Tibial artery (tissue), 4 donors: ENCODE measurements around the gene DNAJC13.

ENCODE experiments used
- DNase-seq, 2 donors: peaks; one replicate each; pipeline ENCODE4 v3.0.0-alpha.2; 2019
- H3K27ac ChIP-seq, 2 donors: fragments of 200-600 bp; sonication (generic) in 1 of 2; 1 replicate in 1 of 2; 2 replicates in 1 of 2; pipeline ENCODE4 v1.5.1; 2018 to 2019; ENCODE audit warnings: mild to moderate bottlenecking in 1 of 2
- H3K27me3 ChIP-seq, 2 donors: fragments of 200-600 bp; sonication (generic) in 1 of 2; one replicate each; pipeline versions ENCODE4 v1.5.1 to v1.6.0; 2016 to 2019
- H3K36me3 ChIP-seq, 3 donors: fragments of 200-600 bp; sonication (generic) in 2 of 3; one replicate each; pipeline ENCODE4 v1.5.1; 2016 to 2019; ENCODE audit warnings: mild to moderate bottlenecking in 2 of 3
- H3K4me1 ChIP-seq, 4 donors: fragments of 200-600 bp; sonication (generic) in 2 of 4; 1 replicate in 3 of 4; 2 replicates in 1 of 4; pipeline ENCODE4 v1.5.1; 2016 to 2019
- H3K4me3 ChIP-seq, 2 donors: fragments of 200-600 bp; sonication (generic) in 1 of 2; 1 replicate in 1 of 2; 2 replicates in 1 of 2; pipeline ENCODE4 v1.5.1; 2018 to 2019; ENCODE audit warnings: mild to moderate bottlenecking in 2 of 2
- H3K9me3 ChIP-seq, 3 donors: fragments of 200-600 bp; sonication (generic) in 1 of 3; one replicate each; pipeline ENCODE4 v1.5.1; 2016 to 2019
- intact Hi-C: fragments of 100-400 bp; cut with DNase I; formaldehyde crosslinking; loops from one replicate; pipeline ENCODE4 v1.15.0; 2023; ENCODE audit warnings: low total_unique reads
- TF ChIP-seq, protein P1 (sequence below), 2 experiments: fragments of 200-600 bp in 1 of 2; fragments of 450-650 bp in 1 of 2; IDR thresholded peaks; one replicate each; pipeline ENCODE4 v1.5.1; 2017 to 2019; ENCODE audit warnings: antibody characterized with exemption in 2 of 2, mild to moderate bottlenecking in 1 of 2, moderate library complexity in 1 of 2

Gene DNAJC13

DNA sequence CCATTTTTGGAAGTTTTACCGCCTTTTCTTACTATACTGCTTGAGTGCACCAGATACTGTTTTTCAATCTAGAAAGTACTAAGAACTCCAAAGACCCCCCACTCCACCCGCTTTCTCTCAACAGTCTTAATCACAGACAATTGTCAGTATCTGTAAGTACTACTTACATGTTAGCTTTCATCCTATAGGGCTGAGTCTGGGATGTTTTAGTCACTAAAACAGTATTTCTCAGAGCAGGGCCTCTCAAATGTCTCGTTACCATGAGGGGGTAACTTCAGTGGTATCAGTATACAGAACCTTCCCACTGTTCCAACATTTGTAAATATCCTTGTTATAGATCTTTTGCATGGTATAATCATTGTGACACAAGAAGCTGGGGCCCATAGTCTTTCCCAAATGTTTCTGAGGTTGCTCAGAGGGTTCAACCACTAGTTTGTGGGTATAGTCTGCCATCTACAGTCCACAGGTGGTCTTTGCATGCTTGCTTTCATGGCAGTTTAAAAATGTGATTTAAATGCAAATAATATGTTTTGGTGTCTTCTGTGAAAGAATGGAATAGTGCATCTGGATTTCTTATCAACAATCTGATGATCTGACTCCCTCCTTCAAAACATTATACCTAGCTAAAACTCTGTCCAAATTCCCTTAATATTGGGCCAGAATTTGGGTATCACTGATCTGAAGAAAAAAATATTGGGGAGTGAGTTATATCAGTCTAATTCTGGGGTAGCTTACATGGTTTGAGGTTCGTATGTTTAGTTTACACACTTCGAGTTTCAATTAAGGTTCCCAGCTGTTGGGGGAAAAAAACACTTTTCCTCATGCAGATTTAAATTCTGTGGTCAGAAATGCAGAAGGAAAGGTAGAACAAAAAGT is 18.0 kb upstream of the DNAJC13 start:
- intact Hi-C loops = no loop called here
- Histone ChIP-seq H3K36me3 (no peaks in the 10 kb centered on the region), H3K9me3 (no peaks in the 10 kb centered on the region), H3K4me1 (no peaks in the 10 kb centered on the region), H3K27me3 (peaks cover 0 to 3% of the 10 kb centered on the region in 2 donors), H3K27ac (no peak overlapping the region), H3K4me3 (no peak overlapping the region)
- TF ChIP-seq, protein P1, sequence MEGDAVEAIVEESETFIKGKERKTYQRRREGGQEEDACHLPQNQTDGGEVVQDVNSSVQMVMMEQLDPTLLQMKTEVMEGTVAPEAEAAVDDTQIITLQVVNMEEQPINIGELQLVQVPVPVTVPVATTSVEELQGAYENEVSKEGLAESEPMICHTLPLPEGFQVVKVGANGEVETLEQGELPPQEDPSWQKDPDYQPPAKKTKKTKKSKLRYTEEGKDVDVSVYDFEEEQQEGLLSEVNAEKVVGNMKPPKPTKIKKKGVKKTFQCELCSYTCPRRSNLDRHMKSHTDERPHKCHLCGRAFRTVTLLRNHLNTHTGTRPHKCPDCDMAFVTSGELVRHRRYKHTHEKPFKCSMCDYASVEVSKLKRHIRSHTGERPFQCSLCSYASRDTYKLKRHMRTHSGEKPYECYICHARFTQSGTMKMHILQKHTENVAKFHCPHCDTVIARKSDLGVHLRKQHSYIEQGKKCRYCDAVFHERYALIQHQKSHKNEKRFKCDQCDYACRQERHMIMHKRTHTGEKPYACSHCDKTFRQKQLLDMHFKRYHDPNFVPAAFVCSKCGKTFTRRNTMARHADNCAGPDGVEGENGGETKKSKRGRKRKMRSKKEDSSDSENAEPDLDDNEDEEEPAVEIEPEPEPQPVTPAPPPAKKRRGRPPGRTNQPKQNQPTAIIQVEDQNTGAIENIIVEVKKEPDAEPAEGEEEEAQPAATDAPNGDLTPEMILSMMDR (IDR thresholded peaks at IDR 0.05) = peak; percentile 50
- no peak for DNase-seq

DNA sequence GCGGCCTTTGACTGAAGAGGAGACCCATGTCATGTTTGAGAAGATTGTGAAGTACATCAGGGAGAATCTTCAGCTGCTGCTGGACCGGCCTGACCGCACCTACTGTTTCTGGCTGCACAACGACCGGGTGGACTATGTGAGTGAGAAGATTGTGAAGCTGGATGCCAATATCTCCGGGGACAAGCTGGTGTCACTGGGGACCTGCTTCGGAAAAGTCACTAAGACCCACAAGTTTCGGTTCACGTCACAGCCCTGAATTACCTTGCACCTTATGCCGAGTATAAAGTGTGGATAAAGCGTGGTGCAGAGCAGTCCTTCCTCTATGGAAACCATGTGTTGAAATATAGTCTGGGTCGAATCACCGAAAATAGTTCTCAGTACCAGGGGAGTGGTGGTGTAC is 16.0 kb upstream of the DNAJC13 start:
- H3K27me3 ChIP-seq = peaks cover 0 to 3% of the 10 kb centered on the region in 2 donors
- no peak overlapping the region for H3K4me3 ChIP-seq
- TF ChIP-seq, protein P1 (IDR thresholded peaks at IDR 0.05) = no peak
- intact Hi-C loops = no loop called here
- no peaks in the 10 kb centered on the region for H3K36me3 ChIP-seq
- DNase-seq = no peak
- no peak overlapping the region for H3K27ac ChIP-seq
- no peaks in the 10 kb centered on the region for H3K9me3 ChIP-seq
- H3K4me1 ChIP-seq = no peaks in the 10 kb centered on the region

DNA sequence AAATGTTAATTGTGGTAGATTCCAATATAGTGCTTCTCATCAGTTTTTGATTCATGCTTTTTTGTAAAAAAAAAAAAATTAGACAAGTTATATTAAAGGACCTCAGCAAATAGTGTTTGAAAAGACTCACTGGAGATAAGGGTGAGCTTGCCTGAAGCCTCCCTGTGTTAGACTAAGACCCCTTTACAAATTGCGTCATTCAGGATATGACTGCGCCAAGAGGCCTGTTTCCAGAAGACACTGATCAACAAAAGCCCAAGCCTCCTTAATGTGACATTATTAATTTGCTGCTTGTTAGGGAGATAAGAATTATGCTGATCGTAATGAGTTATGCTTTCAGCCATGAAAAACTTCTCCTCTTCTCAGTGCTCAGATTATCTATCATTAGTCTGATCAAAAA is 13.0 kb upstream of the DNAJC13 start:
- no peaks in the 10 kb centered on the region for H3K9me3 ChIP-seq
- H3K27me3 ChIP-seq = peaks cover 0 to 3% of the 10 kb centered on the region in 2 donors
- TF ChIP-seq, protein P1 (IDR thresholded peaks at IDR 0.05) = no peak
- no peak overlapping the region for H3K27ac ChIP-seq
- DNase-seq = no peak
- H3K4me1 ChIP-seq = no peaks in the 10 kb centered on the region
- H3K4me3 ChIP-seq = no peak overlapping the region
- intact Hi-C loops = no loop called here
- no peaks in the 10 kb centered on the region for H3K36me3 ChIP-seq

DNA sequence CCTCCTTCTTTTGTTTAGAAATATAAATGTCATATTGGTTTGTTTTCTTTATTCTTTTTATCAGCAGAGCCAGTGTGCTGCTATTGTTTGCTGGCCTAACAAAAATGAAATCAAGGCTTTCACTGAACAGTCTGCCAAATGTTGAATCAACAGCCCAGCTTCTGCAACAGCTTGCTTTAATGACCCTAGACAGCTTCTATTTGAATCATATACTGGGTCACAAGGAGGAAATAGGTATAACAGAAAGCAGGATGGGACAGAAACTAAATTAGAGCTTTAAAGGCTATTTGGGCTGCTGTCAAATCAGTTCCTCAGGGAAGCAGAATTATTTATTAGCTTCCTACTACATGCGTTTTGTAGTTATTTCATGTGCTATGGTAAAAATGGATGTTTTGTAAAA is 12.1 kb upstream of the DNAJC13 start:
- Histone ChIP-seq H3K27ac (no peak overlapping the region), H3K4me3 (no peak overlapping the region), H3K9me3 (no peaks in the 10 kb centered on the region), H3K27me3 (peaks cover 0 to 3% of the 10 kb centered on the region in 2 donors), H3K36me3 (no peaks in the 10 kb centered on the region), H3K4me1 (no peaks in the 10 kb centered on the region)
- TF ChIP-seq, protein P1 (IDR thresholded peaks at IDR 0.05) = no peak
- DNase-seq = no peak
- intact Hi-C loops = no loop called here

GRCh38 chr3:132405609-132406299 is 11.5 kb upstream of the DNAJC13 start:
- Histone ChIP-seq H3K9me3 (no peaks in the 10 kb centered on the region), H3K4me1 (no peaks in the 10 kb centered on the region), H3K4me3 (no peak overlapping the region), H3K27me3 (peaks cover 0 to 3% of the 10 kb centered on the region in 2 donors), H3K27ac (no peak overlapping the region), H3K36me3 (no peaks in the 10 kb centered on the region)
- DNase-seq = no peak
- intact Hi-C loops = no loop called here
- TF ChIP-seq, protein P1 (IDR thresholded peaks at IDR 0.05) = no peak
